Astrocyte (in vitro differentiated cells and primary cell): ENCODE results near the gene KIF3B. TPM values are rescaled to one million over a fixed set of nuclear protein-coding genes. Genes with fewer than 3 reads are reported as not detected.

Experiments
- DNase-seq: peaks from one replicate; pipeline ENCODE4 v3.0.0-alpha.2; 2010; ENCODE audit warnings: low read depth
- FAIRE-seq: peaks from 2 replicates; lab custom pipeline; 2011; peaks lifted over from hg19 to GRCh38; lab: Jason Lieb, UNC
- H2AFZ ChIP-seq: 2 replicates; pipeline ENCODE4 v1.6.0; 2012; ENCODE audit warnings: low read depth, low read length, inconsistent platforms
- H3K27ac ChIP-seq: 2 replicates; pipeline ENCODE4 v1.5.1; 2011; ENCODE audit warnings: low read depth, low read length, inconsistent platforms
- H3K27me3 ChIP-seq: 2 replicates; pipeline ENCODE4 v1.6.0; 2011; ENCODE audit warnings: low read length, inconsistent platforms; ENCODE audit not compliant: insufficient read depth
- H3K36me3 ChIP-seq: 2 replicates; pipeline ENCODE4 v1.5.1; 2011; ENCODE audit warnings: low read length, inconsistent platforms; ENCODE audit not compliant: insufficient read depth
- H3K4me1 ChIP-seq: 2 replicates; pipeline ENCODE4 v1.5.1; 2011; ENCODE audit warnings: low read length, inconsistent platforms; ENCODE audit not compliant: insufficient read depth
- H3K4me2 ChIP-seq: 2 replicates; pipeline ENCODE4 v1.6.0; 2012; ENCODE audit warnings: low read length, inconsistent platforms
- H3K4me3 ChIP-seq: 2 replicates; pipeline ENCODE4 v1.5.1; 2011; ENCODE audit warnings: low read depth, mild to moderate bottlenecking, low read length, inconsistent platforms; ENCODE audit not compliant: insufficient read depth
- H3K79me2 ChIP-seq: 2 replicates; pipeline ENCODE4 v1.6.0; 2012; ENCODE audit warnings: mild to moderate bottlenecking, low read length, inconsistent platforms; ENCODE audit not compliant: insufficient read depth
- H3K9ac ChIP-seq: 2 replicates; pipeline ENCODE4 v1.6.0; 2012; ENCODE audit warnings: mild to moderate bottlenecking, low read length, inconsistent platforms
- H3K9me3 ChIP-seq: 2 replicates; pipeline ENCODE4 v1.5.1; 2012; ENCODE audit warnings: low read depth, mild to moderate bottlenecking, low read length, inconsistent platforms; ENCODE audit not compliant: insufficient read depth
- H4K20me1 ChIP-seq: 2 replicates; pipeline ENCODE4 v1.6.0; 2012; ENCODE audit warnings: low read length, inconsistent platforms; ENCODE audit not compliant: insufficient read depth
- H3K27ac Mint-ChIP-seq: one replicate; pipeline ENCODE4 v1.8.0; 2021; ENCODE audit warnings: mild to moderate bottlenecking, mixed read lengths; ENCODE audit not compliant: unreplicated experiment
- H3K27me3 Mint-ChIP-seq: one replicate; pipeline ENCODE4 v1.8.0; 2021; ENCODE audit warnings: low read depth, mixed read lengths; ENCODE audit not compliant: unreplicated experiment
- H3K36me3 Mint-ChIP-seq: one replicate; pipeline ENCODE4 v1.8.0; 2021; ENCODE audit warnings: low read depth, mixed read lengths; ENCODE audit not compliant: unreplicated experiment
- H3K4me1 Mint-ChIP-seq: one replicate; pipeline ENCODE4 v1.8.0; 2021; ENCODE audit warnings: low read depth, mixed read lengths; ENCODE audit not compliant: unreplicated experiment
- H3K4me3 Mint-ChIP-seq: one replicate; pipeline ENCODE4 v1.8.0; 2021; ENCODE audit warnings: mild to moderate bottlenecking, moderate library complexity, mixed read lengths; ENCODE audit not compliant: unreplicated experiment
- H3K9me3 Mint-ChIP-seq: one replicate; pipeline ENCODE4 v1.8.0; 2021; ENCODE audit warnings: mild to moderate bottlenecking, mixed read lengths; ENCODE audit not compliant: unreplicated experiment
- EZH2 ChIP-seq: IDR thresholded peaks from 2 replicates; pipeline ENCODE4 v1.6.1; 2012; ENCODE audit warnings: mild to moderate bottlenecking, low read length, inconsistent platforms; ENCODE audit not compliant: insufficient read depth
- total RNA-seq: library from RNA; stranded (reverse); gene quantifications from 2 replicates; pipeline ENCODE4 v1.2.1, GENCODE V29; 2021
- TF ChIP-seq, protein P1 (sequence below): IDR thresholded peaks from 2 replicates; pipeline ENCODE4 v1.5.1; 2011; ENCODE audit warnings: low read depth, mild to moderate bottlenecking, inconsistent platforms, low read length, moderate library complexity; ENCODE audit not compliant: insufficient read depth

KIF3B gene
- total RNA-seq, 1 donor from 2014 or later = 28.5 TPM

DNA sequence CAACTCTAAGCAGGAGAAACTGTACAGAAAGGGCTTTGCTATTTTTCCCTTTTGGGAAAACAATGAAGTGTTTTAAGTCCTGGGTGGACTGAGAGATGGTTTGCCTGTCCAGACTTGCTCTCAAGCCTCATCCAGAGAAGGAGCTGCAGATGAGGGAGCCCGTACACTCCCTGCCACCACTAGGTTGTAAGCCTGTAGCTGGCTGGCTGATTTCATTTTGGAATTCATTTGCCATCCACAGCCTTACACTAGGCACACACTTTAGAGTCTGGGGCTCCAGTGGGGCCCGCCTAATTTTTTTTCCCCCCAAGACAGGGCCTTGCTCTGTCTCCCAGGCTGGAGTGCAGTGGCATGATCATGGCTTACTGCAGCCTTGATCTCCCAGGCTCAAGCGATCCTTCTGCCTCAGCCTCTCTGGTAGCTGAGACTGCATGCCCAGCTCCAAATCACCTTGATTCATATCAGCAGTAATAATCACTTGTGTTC is 41.4 kb upstream of the KIF3B start:
- no peak for DNase-seq
- no peak for FAIRE-seq

DNA sequence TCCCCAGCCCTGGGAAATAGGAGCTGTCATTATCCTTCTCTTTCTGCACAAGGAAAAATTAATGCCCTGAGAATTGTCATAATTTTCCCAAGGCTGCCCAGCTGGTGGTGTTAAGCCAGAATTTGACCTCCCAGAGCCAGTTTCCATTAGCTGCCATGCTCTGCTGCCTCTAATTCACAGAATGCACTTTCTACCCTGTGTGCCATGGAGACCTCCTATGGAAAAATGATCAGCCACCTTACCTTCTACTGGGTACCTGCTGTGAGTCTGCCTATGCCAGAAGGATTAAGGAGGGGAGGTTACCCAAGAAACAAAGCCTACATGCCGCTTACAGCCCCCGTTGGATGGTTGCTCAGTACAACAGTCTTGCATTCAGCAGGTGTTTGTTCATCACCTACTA is 40.6 kb upstream of the KIF3B start:
- Mint-ChIP-seq H3K36me3 (peaks cover 21% of the 10 kb centered on the region), H3K27me3 (peaks cover 2% of the 10 kb centered on the region), H3K9me3 (no peaks in the 10 kb centered on the region), H3K4me3 (no peak overlapping the region), H3K4me1 (peaks cover 3% of the 10 kb centered on the region), H3K27ac (no peak overlapping the region)
- Histone ChIP-seq H3K36me3 (peaks cover 7% of the 10 kb centered on the region), H3K4me1 (no peaks in the 10 kb centered on the region), H3K79me2 (no peaks in the 10 kb centered on the region), H3K4me2 (no peak overlapping the region), H3K27ac (no peak overlapping the region), H3K4me3 (no peak overlapping the region), H4K20me1 (no peaks in the 10 kb centered on the region), H3K27me3 (no peaks in the 10 kb centered on the region), H2AFZ (no peak overlapping the region), H3K9ac (no peak overlapping the region), H3K9me3 (no peaks in the 10 kb centered on the region)
- TF ChIP-seq, protein P1, sequence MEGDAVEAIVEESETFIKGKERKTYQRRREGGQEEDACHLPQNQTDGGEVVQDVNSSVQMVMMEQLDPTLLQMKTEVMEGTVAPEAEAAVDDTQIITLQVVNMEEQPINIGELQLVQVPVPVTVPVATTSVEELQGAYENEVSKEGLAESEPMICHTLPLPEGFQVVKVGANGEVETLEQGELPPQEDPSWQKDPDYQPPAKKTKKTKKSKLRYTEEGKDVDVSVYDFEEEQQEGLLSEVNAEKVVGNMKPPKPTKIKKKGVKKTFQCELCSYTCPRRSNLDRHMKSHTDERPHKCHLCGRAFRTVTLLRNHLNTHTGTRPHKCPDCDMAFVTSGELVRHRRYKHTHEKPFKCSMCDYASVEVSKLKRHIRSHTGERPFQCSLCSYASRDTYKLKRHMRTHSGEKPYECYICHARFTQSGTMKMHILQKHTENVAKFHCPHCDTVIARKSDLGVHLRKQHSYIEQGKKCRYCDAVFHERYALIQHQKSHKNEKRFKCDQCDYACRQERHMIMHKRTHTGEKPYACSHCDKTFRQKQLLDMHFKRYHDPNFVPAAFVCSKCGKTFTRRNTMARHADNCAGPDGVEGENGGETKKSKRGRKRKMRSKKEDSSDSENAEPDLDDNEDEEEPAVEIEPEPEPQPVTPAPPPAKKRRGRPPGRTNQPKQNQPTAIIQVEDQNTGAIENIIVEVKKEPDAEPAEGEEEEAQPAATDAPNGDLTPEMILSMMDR = no peak
- no peak for TF ChIP-seq EZH2
- no peak for FAIRE-seq
- no peak for DNase-seq

More for the DNA sequence above, 41.4 kb upstream of the KIF3B start:
- Histone ChIP-seq H3K4me2 (no peak overlapping the region), H2AFZ (no peak overlapping the region), H3K9ac (no peak overlapping the region), H3K9me3 (no peaks in the 10 kb centered on the region), H3K4me1 (no peaks in the 10 kb centered on the region), H3K36me3 (peaks cover 13% of the 10 kb centered on the region), H3K79me2 (no peaks in the 10 kb centered on the region), H3K4me3 (no peak overlapping the region), H3K27me3 (no peaks in the 10 kb centered on the region), H4K20me1 (peaks cover 3% of the 10 kb centered on the region), H3K27ac (no peak overlapping the region)
- Mint-ChIP-seq H3K27me3 (peaks cover 2% of the 10 kb centered on the region), H3K9me3 (no peaks in the 10 kb centered on the region), H3K4me3 (no peak overlapping the region), H3K27ac (no peak overlapping the region), H3K36me3 (peaks cover 26% of the 10 kb centered on the region), H3K4me1 (peaks cover 8% of the 10 kb centered on the region)
- TF ChIP-seq, protein P1 = no peak
- no peak for TF ChIP-seq EZH2

DNA sequence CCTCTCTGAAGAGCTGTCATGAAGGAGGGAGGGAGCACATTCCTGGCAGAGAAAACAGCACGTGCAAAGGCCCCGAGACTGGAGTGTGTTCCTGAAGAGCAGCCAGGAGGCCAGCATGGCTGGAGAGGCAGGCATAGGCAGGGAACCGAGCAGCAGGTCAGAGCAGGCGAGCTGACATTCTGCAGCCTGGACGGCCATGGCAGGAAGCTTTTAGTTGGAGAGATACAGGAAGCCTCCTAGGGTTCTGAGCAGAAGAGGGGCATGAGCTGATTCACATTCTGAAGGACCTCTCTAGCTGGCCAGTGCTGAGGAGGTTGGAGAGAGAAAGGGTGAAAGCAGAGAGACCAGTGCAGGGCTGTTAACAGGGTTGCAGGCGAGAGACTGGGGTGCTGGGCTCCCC is 40.0 kb upstream of the KIF3B start:
- peaks cover 2% of the 10 kb centered on the region for H3K27me3 Mint-ChIP-seq
- no peaks in the 10 kb centered on the region for H3K9me3 Mint-ChIP-seq
- Histone ChIP-seq H2AFZ (no peak overlapping the region), H3K4me2 (no peak overlapping the region), H3K27me3 (no peaks in the 10 kb centered on the region), H3K36me3 (peaks cover 7% of the 10 kb centered on the region), H3K9me3 (no peaks in the 10 kb centered on the region), H3K27ac (no peak overlapping the region), H4K20me1 (no peaks in the 10 kb centered on the region), H3K4me1 (no peaks in the 10 kb centered on the region), H3K79me2 (no peaks in the 10 kb centered on the region), H3K9ac (no peak overlapping the region), H3K4me3 (no peak overlapping the region)
- H3K36me3 Mint-ChIP-seq = peaks cover 20% of the 10 kb centered on the region
- H3K4me1 Mint-ChIP-seq = no peaks in the 10 kb centered on the region
- no peak overlapping the region for H3K4me3 Mint-ChIP-seq
- DNase-seq = no peak
- H3K27ac Mint-ChIP-seq = no peak overlapping the region
- no peak for TF ChIP-seq EZH2
- TF ChIP-seq, protein P1 = no peak
- no peak for FAIRE-seq
